ENCODE results near the gene CD38. TPM values are rescaled to one million over a fixed set of nuclear protein-coding genes. Genes with fewer than 3 reads are reported as not detected.

The CD38 gene
- total RNA-seq, 1 experiment from 2014 or later = 0.07 TPM

GRCh38 chr4:15784959-15785634 is 7.0 kb downstream of the CD38 start:
- H2BK120ac ChIP-seq (ENCODE audit: low read depth, low read length, poor library complexity, severe bottlenecking) = no peak overlapping the region
- H2AFZ ChIP-seq (ENCODE audit: low read length) = no peak overlapping the region
- Mint-ChIP-seq H3K27ac (peak overlapping the region in 1 of 3 experiments; percentile 59; a peak in 1 of 7 replicates), H3K4me1 (peaks cover 7 to 8% of the 10 kb centered on the region in 2 experiments; a peak in 3 of 4 replicates), H3K4me3 (no peak overlapping the region), H3K27me3 (ENCODE audit: low read depth) (peaks cover 18% of the 10 kb centered on the region), H3K9me3 (peaks cover 30 to 31% of the 10 kb centered on the region in 2 experiments), H3K36me3 (ENCODE audit: insufficient read depth in 1 of 3, low read depth in 3 of 3) (peaks cover 9 to 27% (median 14%) of the 10 kb centered on the region in 3 experiments)
- WGBS (ENCODE audit: extremely low coverage, insufficient read length, low lambda C conversion rate) = no CpG with 5 or more reads among the region's 5 CpGs
- H3K9me3 ChIP-seq (ENCODE audit: control insufficient read depth, low read depth, low read length) = peaks cover 22% of the 10 kb centered on the region
- no peak overlapping the region for H3K18ac ChIP-seq (ENCODE audit: insufficient read length, low read depth, low read length)
- H4K20me1 ChIP-seq (ENCODE audit: control insufficient read depth, insufficient read depth, insufficient read length) = no peaks in the 10 kb centered on the region
- H3K79me1 ChIP-seq (ENCODE audit: insufficient read depth, low read depth, low read length, poor library complexity, severe bottlenecking) = no peaks in the 10 kb centered on the region
- H3K4me2 ChIP-seq (ENCODE audit: insufficient read depth, insufficient read length, low read length) = no peak overlapping the region
- 0 out of 2 replicates have a peak, but pooled peaks cover 1% of the 10 kb centered on the region for H3K4me1 ChIP-seq (ENCODE audit: insufficient read depth, low read length)
- no peak overlapping the region for H2BK5ac ChIP-seq (ENCODE audit: insufficient read length, low read length)
- no peak overlapping the region for H2BK20ac ChIP-seq (ENCODE audit: low read depth, low read length, poor library complexity, severe bottlenecking)
- no peak overlapping the region for H3K23ac ChIP-seq (ENCODE audit: insufficient read length, low read depth, low read length)
- no peak overlapping the region for H2AK5ac ChIP-seq (ENCODE audit: insufficient read length, low read length)
- no peak overlapping the region for H4K91ac ChIP-seq (ENCODE audit: insufficient read length, low read depth, low read length)
- no peak overlapping the region for H3K56ac ChIP-seq (ENCODE audit: insufficient read length, low read depth, low read length)
- no peak overlapping the region for H3K14ac ChIP-seq (ENCODE audit: insufficient read depth, low read length)
- H3T11ph ChIP-seq (ENCODE audit: low read length) = no peak overlapping the region
- H2BK12ac ChIP-seq (ENCODE audit: insufficient read length, low read depth, low read length) = no peak overlapping the region
- H2BK15ac ChIP-seq (ENCODE audit: low read depth, low read length) = no peak overlapping the region
- H3K79me2 ChIP-seq (ENCODE audit: insufficient read depth, low read length) = no peaks in the 10 kb centered on the region
- no peak overlapping the region for H4K8ac ChIP-seq (replicated peaks; ENCODE audit: insufficient read length, low read depth, low read length)
- no peaks in the 10 kb centered on the region; the same call in 1 of the 2 replicates for H3K27me3 ChIP-seq (ENCODE audit: insufficient read depth, low read length)
- H3K27ac ChIP-seq (ENCODE audit: insufficient read length, low read depth, low read length) = no peak overlapping the region
- no peak overlapping the region for H4K5ac ChIP-seq (ENCODE audit: insufficient read length, low read depth, low read length)
- no peak overlapping the region for H3K9ac ChIP-seq (ENCODE audit: extremely low read depth, insufficient read length, low read length)
- no peaks in the 10 kb centered on the region for H3K23me2 ChIP-seq (ENCODE audit: insufficient read length, low read depth, low read length, poor library complexity, severe bottlenecking)
- no peak overlapping the region for H3K4ac ChIP-seq (ENCODE audit: low read depth, low read length)
- DNase-seq = no peak
- no peak for TF ChIP-seq CTCF (conservative IDR thresholded peaks at IDR 0.05)

Data from H9 (cell line).